Measurements from ENCODE around the gene PLEKHO1. TPM values are rescaled to one million over a fixed set of nuclear protein-coding genes. Genes with fewer than 3 reads are reported as not detected.

The PLEKHO1 gene
- total RNA-seq = 10 to 100 TPM; 35.9 to 76.3 (median 49.7) TPM

- TF ChIP-seq POLR2AphosphoS5 (IDR thresholded peaks at IDR 0.05) = peak; percentile 57 to 79 (median 67)
- no peak for TF ChIP-seq CTCF (IDR thresholded peaks at IDR 0.05)
- peak; percentile 70 for TF ChIP-seq POLR2A (IDR thresholded peaks at IDR 0.05)
- peak; percentile 87 for DNase-seq
- H3K4me3 ChIP-seq = peak within 1 kb of the TSS; percentile 75 to 94 (median 79)
- H3K27me3 ChIP-seq = peaks cover 26% of the 10 kb centered on the region
- H3K27ac ChIP-seq = peak within 1 kb of the TSS; percentile 92 to 96 (median 94)
- H3K9me3 ChIP-seq = no peaks in the 10 kb centered on the region
- 0 to 1% methylated on average over 1 to 77 of the region's 89 CpGs for WGBS, 2 donors (ENCODE audit: low coverage in 1 of 2)
- H3K36me3 ChIP-seq = no peaks in the 10 kb centered on the region
- in situ Hi-C loops (cut with MboI; ENCODE audit: low pct_ligation_motif_present in 1 of 4, low pct_unique_long_range_greater_than_20kb in 1 of 4, low sequenced_read_pairs in 3 of 4) (loop anchor here in 1 of 4 donors (25.0 kb wide), 1 partner anchor 87 kb away; the partner anchor contains the start of gene VPS45), intact Hi-C loops (cut with DNase I; ENCODE audit: low total_unique reads) (loop anchor here (5.0 kb wide), 1 partner anchor 82 kb away; the partner anchor contains the start of gene VPS45)
- peaks cover 3 to 57% (median 20%) of the 10 kb centered on the region in 4 donors for H3K4me1 ChIP-seq
These were observed at the start of gene PLEKHO1 for GRCh38 chr1:150149271-150150132. Gene PLEKHO1, plus strand, starts transcription at chr1:150149916. Its CDS starts 342 bp downstream, at chr1:150150258.

GRCh38 chr1:150102986-150103385, 46.7 kb upstream of the PLEKHO1 start:
- Histone ChIP-seq H3K27me3 (no peaks in the 10 kb centered on the region), H3K27ac (no peak overlapping the region), H3K9me3 (no peaks in the 10 kb centered on the region), H3K4me1 (no peaks in the 10 kb centered on the region), H3K36me3 (peaks cover 0 to 33% (median 0%) of the 10 kb centered on the region in 4 donors), H3K4me3 (no peak overlapping the region)
- TF ChIP-seq CTCF (IDR thresholded peaks at IDR 0.05) (no peak), POLR2AphosphoS5 (IDR thresholded peaks at IDR 0.05) (no peak), EP300 (IDR thresholded peaks at IDR 0.05; ENCODE audit: low read depth) (no peak), POLR2A (IDR thresholded peaks at IDR 0.05) (no peak)
- WGBS, 2 donors (ENCODE audit: low coverage in 1 of 2) = 67 to 74% methylated on average over 1 of the region's 1 CpG
- in situ Hi-C loops (cut with MboI; ENCODE audit: low pct_ligation_motif_present in 1 of 4, low pct_unique_long_range_greater_than_20kb in 1 of 4, low sequenced_read_pairs in 3 of 4) = no loop called here
- intact Hi-C loops (cut with DNase I; ENCODE audit: low total_unique reads) = no loop called here
- no peak for DNase-seq

GRCh38 chr1:150106341-150106740, 43.4 kb upstream of the PLEKHO1 start:
- H3K4me1 ChIP-seq = peaks cover 0 to 5% (median 0%) of the 10 kb centered on the region in 4 donors
- intact Hi-C loops (cut with DNase I; ENCODE audit: low total_unique reads) = no loop called here
- in situ Hi-C loops (cut with MboI; ENCODE audit: low pct_ligation_motif_present in 1 of 4, low pct_unique_long_range_greater_than_20kb in 1 of 4, low sequenced_read_pairs in 3 of 4) = no loop called here
- 76 to 84% methylated on average over 7 of the region's 7 CpGs for WGBS, 2 donors (ENCODE audit: low coverage in 1 of 2)
- H3K9me3 ChIP-seq = no peaks in the 10 kb centered on the region
- no peak overlapping the region for H3K27ac ChIP-seq
- H3K4me3 ChIP-seq = no peak overlapping the region
- DNase-seq = no peak
- TF ChIP-seq POLR2AphosphoS5 (IDR thresholded peaks at IDR 0.05) = no peak
- no peak for TF ChIP-seq EP300 (IDR thresholded peaks at IDR 0.05; ENCODE audit: low read depth)
- TF ChIP-seq CTCF (IDR thresholded peaks at IDR 0.05) = no peak
- no peak for TF ChIP-seq POLR2A (IDR thresholded peaks at IDR 0.05)
- H3K27me3 ChIP-seq = no peaks in the 10 kb centered on the region
- H3K36me3 ChIP-seq = peaks cover 0 to 7% (median 0%) of the 10 kb centered on the region in 4 donors

GRCh38 chr1:150109586-150109985, 40.1 kb upstream of the PLEKHO1 start:
- in situ Hi-C loops (cut with MboI; ENCODE audit: low pct_ligation_motif_present in 1 of 4, low pct_unique_long_range_greater_than_20kb in 1 of 4, low sequenced_read_pairs in 3 of 4) = no loop called here
- intact Hi-C loops (cut with DNase I; ENCODE audit: low total_unique reads) = no loop called here
- no peak for DNase-seq
- Histone ChIP-seq H3K27ac (peak overlapping the region in 2 of 4 donors; percentile 37), H3K4me1 (peaks cover 0 to 5% (median 0%) of the 10 kb centered on the region in 4 donors), H3K9me3 (no peaks in the 10 kb centered on the region), H3K4me3 (no peak overlapping the region), H3K36me3 (peaks cover 0 to 8% (median 0%) of the 10 kb centered on the region in 4 donors), H3K27me3 (no peaks in the 10 kb centered on the region)
- no peak for TF ChIP-seq POLR2AphosphoS5 (IDR thresholded peaks at IDR 0.05)
- WGBS, 2 donors (ENCODE audit: low coverage in 1 of 2) = 66 to 86% methylated on average over 3 of the region's 3 CpGs
